ENCODE results near the gene EPHA5.

Gene EPHA5

DNA sequence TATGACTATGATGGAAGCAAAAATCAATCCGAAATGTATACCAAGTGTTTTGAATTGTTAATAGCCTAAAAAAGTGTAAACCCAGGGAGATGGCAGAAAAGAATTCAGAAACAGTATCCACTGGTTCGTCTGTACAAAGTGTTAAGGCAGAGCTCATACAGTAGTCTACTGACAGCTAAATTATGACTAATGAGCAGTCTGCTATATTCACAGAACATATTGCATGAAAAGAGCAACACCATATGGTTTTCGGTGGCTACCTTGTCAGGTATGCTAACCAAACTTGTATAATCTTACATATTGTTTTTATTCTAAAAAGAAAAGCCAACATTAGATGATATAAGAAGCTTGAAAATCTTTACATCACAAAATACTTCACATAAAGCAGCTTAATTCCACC, 18.5 kb downstream of the EPHA5 start:
- no peak for TF ChIP-seq EZH2 (IDR thresholded peaks at IDR 0.05; ENCODE audit: borderline replicate concordance, low read depth, low read length, severe bottlenecking)
- TF ChIP-seq, protein P1, sequence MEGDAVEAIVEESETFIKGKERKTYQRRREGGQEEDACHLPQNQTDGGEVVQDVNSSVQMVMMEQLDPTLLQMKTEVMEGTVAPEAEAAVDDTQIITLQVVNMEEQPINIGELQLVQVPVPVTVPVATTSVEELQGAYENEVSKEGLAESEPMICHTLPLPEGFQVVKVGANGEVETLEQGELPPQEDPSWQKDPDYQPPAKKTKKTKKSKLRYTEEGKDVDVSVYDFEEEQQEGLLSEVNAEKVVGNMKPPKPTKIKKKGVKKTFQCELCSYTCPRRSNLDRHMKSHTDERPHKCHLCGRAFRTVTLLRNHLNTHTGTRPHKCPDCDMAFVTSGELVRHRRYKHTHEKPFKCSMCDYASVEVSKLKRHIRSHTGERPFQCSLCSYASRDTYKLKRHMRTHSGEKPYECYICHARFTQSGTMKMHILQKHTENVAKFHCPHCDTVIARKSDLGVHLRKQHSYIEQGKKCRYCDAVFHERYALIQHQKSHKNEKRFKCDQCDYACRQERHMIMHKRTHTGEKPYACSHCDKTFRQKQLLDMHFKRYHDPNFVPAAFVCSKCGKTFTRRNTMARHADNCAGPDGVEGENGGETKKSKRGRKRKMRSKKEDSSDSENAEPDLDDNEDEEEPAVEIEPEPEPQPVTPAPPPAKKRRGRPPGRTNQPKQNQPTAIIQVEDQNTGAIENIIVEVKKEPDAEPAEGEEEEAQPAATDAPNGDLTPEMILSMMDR (IDR thresholded peaks at IDR 0.05; ENCODE audit: borderline replicate concordance, extremely low read depth, low read length, poor library complexity, severe bottlenecking) = no peak
- ATAC-seq (ENCODE audit: insufficient read depth, low read depth) (no peak), DNase-seq (no peak)
- H3K36me3 ChIP-seq (ENCODE audit: insufficient read depth, low read length) = no peaks in the 10 kb centered on the region
- H2AFZ ChIP-seq (ENCODE audit: low read depth, low read length) = no peak overlapping the region
- H3K4me1 ChIP-seq (ENCODE audit: insufficient read depth, low read length) = peaks cover 9% of the 10 kb centered on the region
- H3K27me3 ChIP-seq (ENCODE audit: insufficient read depth, low read length, poor library complexity) = no peaks in the 10 kb centered on the region
- H3K4me2 ChIP-seq (ENCODE audit: insufficient read depth, low read length) = no peak overlapping the region
- H4K20me1 ChIP-seq (ENCODE audit: insufficient read depth, low read length) = no peaks in the 10 kb centered on the region
- H3K27ac ChIP-seq (ENCODE audit: low read length) = no peak overlapping the region
- H3K79me2 ChIP-seq (ENCODE audit: insufficient read depth, low read length) = no peaks in the 10 kb centered on the region
- no peaks in the 10 kb centered on the region for H3K9me3 ChIP-seq (ENCODE audit: insufficient read depth, low read length, severe bottlenecking)
- H3K4me3 ChIP-seq (ENCODE audit: low read depth in 1 of 2, low read length in 2 of 2) = no peak overlapping the region
- H3K9ac ChIP-seq (ENCODE audit: low read depth, low read length) = no peak overlapping the region

DNA sequence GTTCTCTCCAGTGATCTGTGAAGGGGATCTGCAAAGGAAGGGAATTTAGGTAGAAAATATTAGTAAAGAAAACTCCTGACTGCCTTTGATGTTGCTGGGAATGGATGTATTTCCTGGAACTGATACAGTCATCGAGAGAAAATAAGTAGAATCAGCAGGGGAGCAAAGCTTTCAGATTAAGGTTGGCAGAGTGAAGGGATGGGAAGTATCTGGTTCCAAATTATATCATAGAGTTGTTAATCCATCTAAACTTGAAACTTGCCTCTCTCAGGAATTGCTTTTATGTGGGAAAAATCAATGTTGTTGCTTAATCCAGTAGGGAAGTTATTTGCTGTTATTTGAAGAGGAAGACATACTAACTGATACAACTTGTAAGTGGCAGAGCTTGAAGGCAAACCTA, 19.3 kb downstream of the EPHA5 start:
- no peaks in the 10 kb centered on the region for H3K36me3 ChIP-seq (ENCODE audit: insufficient read depth, low read length)
- H3K4me2 ChIP-seq (ENCODE audit: insufficient read depth, low read length) = no peak overlapping the region
- no peaks in the 10 kb centered on the region for H3K9me3 ChIP-seq (ENCODE audit: insufficient read depth, low read length, severe bottlenecking)
- ATAC-seq (ENCODE audit: insufficient read depth, low read depth) (no peak), DNase-seq (no peak)
- H3K27me3 ChIP-seq (ENCODE audit: insufficient read depth, low read length, poor library complexity) = no peaks in the 10 kb centered on the region
- TF ChIP-seq, protein P1 (IDR thresholded peaks at IDR 0.05; ENCODE audit: borderline replicate concordance, extremely low read depth, low read length, poor library complexity, severe bottlenecking) = no peak
- no peak for TF ChIP-seq EZH2 (IDR thresholded peaks at IDR 0.05; ENCODE audit: borderline replicate concordance, low read depth, low read length, severe bottlenecking)
- H4K20me1 ChIP-seq (ENCODE audit: insufficient read depth, low read length) = no peaks in the 10 kb centered on the region
- H3K9ac ChIP-seq (ENCODE audit: low read depth, low read length) = no peak overlapping the region
- no peaks in the 10 kb centered on the region for H3K79me2 ChIP-seq (ENCODE audit: insufficient read depth, low read length)
- H2AFZ ChIP-seq (ENCODE audit: low read depth, low read length) = no peak overlapping the region
- H3K27ac ChIP-seq (ENCODE audit: low read length) = no peak overlapping the region
- no peak overlapping the region for H3K4me3 ChIP-seq (ENCODE audit: low read depth in 1 of 2, low read length in 2 of 2)
- peaks cover 7% of the 10 kb centered on the region for H3K4me1 ChIP-seq (ENCODE audit: insufficient read depth, low read length)

DNA sequence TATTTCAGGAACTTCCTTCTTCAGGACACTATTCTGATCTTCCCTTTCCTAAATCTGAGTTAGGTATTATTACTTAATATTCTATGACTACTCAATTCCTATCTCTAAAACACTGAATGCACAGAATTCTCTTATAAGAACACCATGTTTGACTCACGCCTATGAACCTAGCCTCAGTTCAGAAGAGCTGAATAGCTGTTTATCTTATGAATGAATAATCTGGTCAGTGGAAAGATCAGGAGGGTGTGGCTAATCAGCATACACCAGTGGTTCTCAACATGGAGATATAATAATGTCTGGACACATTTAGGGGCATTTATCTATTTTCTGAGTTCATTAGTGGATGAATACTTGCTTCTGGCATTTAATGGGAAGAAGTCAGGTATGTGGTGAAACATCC, 24.2 kb downstream of the EPHA5 start:
- Histone ChIP-seq H3K36me3 (ENCODE audit: insufficient read depth, low read length) (no peaks in the 10 kb centered on the region), H3K9ac (ENCODE audit: low read depth, low read length) (no peak overlapping the region), H2AFZ (ENCODE audit: low read depth, low read length) (no peak overlapping the region), H3K9me3 (ENCODE audit: insufficient read depth, low read length, severe bottlenecking) (no peaks in the 10 kb centered on the region), H4K20me1 (ENCODE audit: insufficient read depth, low read length) (no peaks in the 10 kb centered on the region), H3K27me3 (ENCODE audit: insufficient read depth, low read length, poor library complexity) (no peaks in the 10 kb centered on the region), H3K4me1 (ENCODE audit: insufficient read depth, low read length) (peaks cover 6% of the 10 kb centered on the region; the same call in 1 of the 2 replicates), H3K27ac (ENCODE audit: low read length) (no peak overlapping the region), H3K4me3 (ENCODE audit: low read depth in 1 of 2, low read length in 2 of 2) (no peak overlapping the region), H3K4me2 (ENCODE audit: insufficient read depth, low read length) (no peak overlapping the region), H3K79me2 (ENCODE audit: insufficient read depth, low read length) (no peaks in the 10 kb centered on the region)
- TF ChIP-seq, protein P1 (IDR thresholded peaks at IDR 0.05; ENCODE audit: borderline replicate concordance, extremely low read depth, low read length, poor library complexity, severe bottlenecking) = no peak
- TF ChIP-seq EZH2 (IDR thresholded peaks at IDR 0.05; ENCODE audit: borderline replicate concordance, low read depth, low read length, severe bottlenecking) = no peak
- ATAC-seq (ENCODE audit: insufficient read depth, low read depth) = no peak
- DNase-seq = no peak

DNA sequence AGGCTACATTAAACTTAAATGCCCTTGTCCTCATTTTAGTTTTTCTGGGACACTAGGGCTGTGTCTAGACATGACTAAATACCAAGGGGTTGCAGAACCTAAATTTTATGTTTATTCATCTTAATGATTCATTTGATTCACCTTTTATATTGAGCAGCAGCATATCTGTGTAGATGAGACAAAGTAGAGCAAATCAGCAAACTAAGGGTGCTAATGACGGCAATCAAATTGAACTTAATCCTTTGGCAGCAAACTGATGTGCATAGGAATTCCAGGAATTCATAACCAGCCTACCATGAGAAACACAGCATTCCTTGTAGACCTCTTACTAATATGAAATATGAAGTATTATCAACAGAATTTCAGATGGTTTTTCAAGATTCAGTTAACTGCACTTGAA, 25.1 kb downstream of the EPHA5 start:
- H3K4me1 ChIP-seq (ENCODE audit: insufficient read depth, low read length) = peaks cover 6% of the 10 kb centered on the region; the same call in 1 of the 2 replicates

More for the DNA sequence above, 25.1 kb downstream of the EPHA5 start:
- Histone ChIP-seq H3K36me3 (ENCODE audit: insufficient read depth, low read length) (no peaks in the 10 kb centered on the region), H3K9ac (ENCODE audit: low read depth, low read length) (no peak overlapping the region), H4K20me1 (ENCODE audit: insufficient read depth, low read length) (no peaks in the 10 kb centered on the region), H2AFZ (ENCODE audit: low read depth, low read length) (no peak overlapping the region), H3K27me3 (ENCODE audit: insufficient read depth, low read length, poor library complexity) (no peaks in the 10 kb centered on the region), H3K27ac (ENCODE audit: low read length) (no peak overlapping the region), H3K9me3 (ENCODE audit: insufficient read depth, low read length, severe bottlenecking) (no peaks in the 10 kb centered on the region), H3K4me3 (ENCODE audit: low read depth in 1 of 2, low read length in 2 of 2) (no peak overlapping the region), H3K79me2 (ENCODE audit: insufficient read depth, low read length) (no peaks in the 10 kb centered on the region), H3K4me2 (ENCODE audit: insufficient read depth, low read length) (no peak overlapping the region)
- TF ChIP-seq EZH2 (IDR thresholded peaks at IDR 0.05; ENCODE audit: borderline replicate concordance, low read depth, low read length, severe bottlenecking) = no peak
- TF ChIP-seq, protein P1 (IDR thresholded peaks at IDR 0.05; ENCODE audit: borderline replicate concordance, extremely low read depth, low read length, poor library complexity, severe bottlenecking) = no peak
- ATAC-seq (ENCODE audit: insufficient read depth, low read depth) (no peak), DNase-seq (no peak)

All from DND-41 (cell line).